ENCODE results near the gene HSDL1.

Gene HSDL1

DNA sequence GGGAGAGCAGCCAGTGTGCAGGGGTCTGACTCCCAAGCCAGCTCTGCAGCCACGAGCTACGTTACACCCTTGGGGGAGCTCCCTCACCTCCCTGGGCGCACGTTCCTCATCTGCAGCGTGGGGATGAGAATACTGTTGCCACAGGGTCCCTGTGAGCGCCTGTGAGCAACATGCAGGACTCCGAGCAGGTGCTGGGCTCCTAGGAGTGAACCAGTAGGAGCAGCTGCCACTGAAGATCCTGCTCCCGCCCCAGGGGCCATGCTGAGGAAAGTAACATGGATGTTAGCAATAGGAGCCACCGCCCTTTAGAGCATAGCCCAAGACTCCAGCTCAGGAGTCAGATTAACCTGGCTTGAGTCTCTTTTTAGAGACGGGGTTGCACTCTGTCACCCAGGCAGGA is 16.1 kb upstream of the HSDL1 start:
- Mint-ChIP-seq H3K4me3 (no peak overlapping the region), H3K27me3 (peaks cover 20% of the 10 kb centered on the region)

DNA sequence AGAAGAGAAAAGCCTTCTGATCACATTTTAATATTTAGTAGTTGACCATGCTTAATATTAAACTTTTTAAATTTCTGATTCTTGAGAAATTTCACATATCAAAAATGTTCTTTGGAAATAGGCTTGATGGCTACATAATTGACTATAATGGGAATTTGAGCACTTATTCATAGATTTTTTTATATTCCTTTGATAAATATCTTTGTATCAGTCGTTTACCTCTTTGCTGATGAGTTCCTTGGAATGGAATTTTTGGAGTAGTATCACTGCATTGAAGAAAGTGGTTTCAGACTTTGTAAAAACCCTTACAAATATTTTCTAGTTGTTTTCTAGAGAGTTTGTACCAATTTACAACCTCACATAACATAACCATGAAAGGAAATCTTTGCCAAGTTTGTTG is 14.8 kb upstream of the HSDL1 start:
- H3K4me1 Mint-ChIP-seq = no peaks in the 10 kb centered on the region
- H3K27ac Mint-ChIP-seq = no peak overlapping the region
- no peak for DNase-seq (ENCODE audit: low spot score in 2 of 2)
- no peaks in the 10 kb centered on the region for H3K9me3 Mint-ChIP-seq
- ATAC-seq (ENCODE audit: low read depth) = no peak
- no peaks in the 10 kb centered on the region for H3K36me3 Mint-ChIP-seq
- no peak overlapping the region for H3K4me3 Mint-ChIP-seq
- peaks cover 18% of the 10 kb centered on the region for H3K27me3 Mint-ChIP-seq

More for the DNA sequence above, 16.1 kb upstream of the HSDL1 start:
- DNase-seq (ENCODE audit: low spot score in 2 of 2) = no peak
- no peaks in the 10 kb centered on the region for H3K4me1 Mint-ChIP-seq
- H3K36me3 Mint-ChIP-seq = peaks cover 1% of the 10 kb centered on the region
- H3K9me3 Mint-ChIP-seq = no peaks in the 10 kb centered on the region
- H3K27ac Mint-ChIP-seq = no peak overlapping the region
- no peak for ATAC-seq (ENCODE audit: low read depth)

DNA sequence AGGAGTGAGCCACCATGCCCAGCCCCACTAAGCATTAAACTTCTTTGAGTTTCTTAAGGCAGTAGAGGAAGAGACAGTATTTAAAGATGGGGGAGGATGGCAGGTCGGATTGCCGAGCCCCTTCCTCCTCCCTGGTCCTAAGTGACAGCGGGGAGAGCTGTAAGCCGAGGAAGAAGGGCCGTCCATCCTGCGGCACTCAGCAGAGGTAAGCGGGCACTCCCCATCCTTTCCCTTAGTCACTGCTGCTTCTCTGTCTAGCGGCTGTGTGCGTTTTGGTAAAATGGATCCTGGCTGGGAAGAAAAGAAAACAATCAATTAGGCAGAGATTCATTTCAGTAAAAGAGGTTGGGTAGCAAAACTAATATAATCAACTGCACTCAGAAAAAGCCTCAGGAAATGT is 14.0 kb upstream of the HSDL1 start:
- no peaks in the 10 kb centered on the region for H3K9me3 Mint-ChIP-seq
- DNase-seq (ENCODE audit: low spot score in 2 of 2) (no peak), ATAC-seq (ENCODE audit: low read depth) (no peak)
- peaks cover 18% of the 10 kb centered on the region for H3K27me3 Mint-ChIP-seq
- H3K4me1 Mint-ChIP-seq = no peaks in the 10 kb centered on the region
- H3K36me3 Mint-ChIP-seq = no peaks in the 10 kb centered on the region
- H3K4me3 Mint-ChIP-seq = no peak overlapping the region
- H3K27ac Mint-ChIP-seq = no peak overlapping the region

DNA sequence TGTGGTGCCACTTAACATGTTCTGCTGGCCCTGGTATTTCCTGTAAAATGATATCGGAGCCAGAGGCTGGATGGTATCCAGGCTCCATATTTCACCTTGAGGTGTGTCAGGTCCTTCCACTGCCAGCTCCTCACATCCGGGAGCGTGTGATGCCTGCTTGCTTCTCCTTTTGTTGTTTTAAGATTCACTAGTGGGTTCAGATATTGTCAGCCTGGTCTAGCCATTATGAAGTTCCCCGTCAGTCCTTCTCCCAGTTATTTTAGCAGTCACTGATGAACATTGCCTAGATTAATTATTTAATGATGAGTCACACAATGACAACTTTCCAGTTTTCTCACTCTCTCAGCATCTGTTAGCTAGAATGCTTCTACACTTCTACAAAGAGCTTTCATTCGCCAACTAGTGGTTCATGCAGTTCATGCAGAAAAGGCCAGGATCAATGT is 11.4 kb upstream of the HSDL1 start:
- DNase-seq (ENCODE audit: low spot score in 2 of 2) (no peak), ATAC-seq (ENCODE audit: low read depth) (no peak)
- H3K27me3 Mint-ChIP-seq = peaks cover 17% of the 10 kb centered on the region
- H3K9me3 Mint-ChIP-seq = peaks cover 3% of the 10 kb centered on the region
- no peak overlapping the region for H3K4me3 Mint-ChIP-seq
- H3K36me3 Mint-ChIP-seq = no peaks in the 10 kb centered on the region
- H3K27ac Mint-ChIP-seq = no peak overlapping the region
- H3K4me1 Mint-ChIP-seq = no peaks in the 10 kb centered on the region

DNA sequence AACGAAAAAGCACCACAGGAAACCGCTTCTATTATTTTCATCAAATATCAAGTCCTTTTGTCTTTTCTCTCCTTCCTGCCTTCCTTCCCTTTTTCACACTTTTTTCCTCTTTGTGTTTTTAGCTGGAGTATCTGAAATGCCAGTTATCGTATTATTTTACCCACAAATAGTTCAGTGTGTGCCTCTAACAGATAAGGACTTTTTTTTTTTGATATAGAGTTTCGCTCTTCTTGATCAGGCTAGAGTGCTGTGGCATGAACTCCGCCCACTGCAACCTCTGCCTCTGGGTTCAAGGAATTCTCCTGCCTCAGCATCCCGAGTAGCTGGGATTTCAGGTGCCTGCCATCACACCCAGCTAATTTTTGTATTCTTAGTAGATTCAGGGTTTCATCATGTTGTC is 10.8 kb upstream of the HSDL1 start:
- H3K9me3 Mint-ChIP-seq = peaks cover 3% of the 10 kb centered on the region
- H3K4me3 Mint-ChIP-seq = no peak overlapping the region
- no peak overlapping the region for H3K27ac Mint-ChIP-seq
- H3K36me3 Mint-ChIP-seq = no peaks in the 10 kb centered on the region
- H3K4me1 Mint-ChIP-seq = no peaks in the 10 kb centered on the region
- H3K27me3 Mint-ChIP-seq = peaks cover 17% of the 10 kb centered on the region
- ATAC-seq (ENCODE audit: low read depth) = no peak
- no peak for DNase-seq (ENCODE audit: low spot score in 2 of 2)

DNA sequence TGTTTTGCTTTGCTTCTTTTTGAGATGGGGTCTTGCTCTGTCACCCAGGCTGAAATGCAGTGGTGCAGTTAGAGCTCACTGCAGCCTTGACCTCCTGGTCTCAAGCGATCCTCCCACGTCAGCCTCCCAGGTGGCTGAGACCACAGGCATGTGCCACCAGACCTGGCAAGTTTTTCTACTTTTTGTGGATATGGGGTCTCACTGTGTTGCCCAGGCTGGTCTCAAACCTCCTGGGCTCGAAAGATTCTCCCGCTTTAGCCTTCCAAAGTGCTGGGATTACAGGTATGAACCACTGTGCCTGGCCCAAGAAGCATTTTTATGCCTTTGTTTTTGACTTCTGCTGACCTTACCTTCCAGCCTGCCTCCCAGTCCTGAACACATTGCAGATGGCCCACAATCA is 10.2 kb upstream of the HSDL1 start:
- Mint-ChIP-seq H3K9me3 (peaks cover 3% of the 10 kb centered on the region), H3K4me1 (no peaks in the 10 kb centered on the region), H3K27me3 (peaks cover 17% of the 10 kb centered on the region), H3K36me3 (no peaks in the 10 kb centered on the region), H3K4me3 (no peak overlapping the region), H3K27ac (no peak overlapping the region)
- ATAC-seq (ENCODE audit: low read depth) (no peak), DNase-seq (ENCODE audit: low spot score in 2 of 2) (no peak)

DNA sequence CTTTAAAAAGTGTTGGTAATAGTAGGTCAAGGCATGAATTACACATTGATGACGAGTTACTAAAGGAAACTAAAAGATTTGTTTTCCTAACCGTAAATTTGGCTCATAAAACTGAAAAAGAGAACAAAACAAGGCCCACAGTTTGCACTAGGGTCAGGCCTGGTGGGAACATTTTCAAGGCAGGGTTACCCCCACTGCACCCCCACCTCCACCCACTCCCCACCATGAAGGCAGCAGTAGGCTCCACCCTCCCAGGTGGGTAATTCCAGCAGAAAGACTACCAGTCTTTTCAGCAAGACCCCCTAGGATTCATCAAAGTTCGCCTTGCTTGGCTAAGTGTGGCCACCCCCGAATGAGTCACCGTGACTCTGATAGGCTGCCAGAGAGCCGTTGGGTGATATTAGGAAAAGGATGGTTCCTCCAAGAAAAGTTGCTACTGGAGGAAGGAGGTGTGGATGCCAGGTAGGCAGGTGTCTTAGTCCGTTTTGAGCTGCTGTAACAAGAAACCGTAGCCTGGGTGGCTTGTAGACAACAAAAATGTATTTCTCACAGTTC is 8.8 kb upstream of the HSDL1 start:
- Mint-ChIP-seq H3K4me3 (no peak overlapping the region), H3K9me3 (peaks cover 3% of the 10 kb centered on the region), H3K27me3 (peaks cover 15% of the 10 kb centered on the region), H3K4me1 (no peaks in the 10 kb centered on the region), H3K36me3 (no peaks in the 10 kb centered on the region), H3K27ac (no peak overlapping the region)
- DNase-seq (ENCODE audit: low spot score in 2 of 2) (no peak), ATAC-seq (ENCODE audit: low read depth) (no peak)

DNA sequence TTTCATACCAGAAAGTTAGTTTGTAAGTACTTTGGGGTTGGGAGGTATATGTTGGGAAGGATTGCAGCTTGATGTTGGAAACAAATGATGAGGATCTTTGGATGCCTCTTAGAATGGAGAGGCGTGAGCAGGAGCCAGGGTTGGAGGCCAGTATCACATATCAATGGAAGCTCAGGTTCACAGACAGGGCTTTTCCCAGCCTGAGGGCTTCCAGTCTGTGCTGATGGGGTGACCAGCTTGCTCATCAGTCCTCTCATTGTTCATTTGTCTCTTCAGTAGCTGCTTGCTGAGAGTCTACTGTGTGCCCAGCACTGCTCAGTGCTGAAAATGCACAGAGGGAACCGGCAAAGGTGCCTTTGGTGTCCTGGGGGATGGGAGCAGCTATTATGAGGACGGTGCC is 5.9 kb upstream of the HSDL1 start:
- no peak for DNase-seq (ENCODE audit: low spot score in 2 of 2)
- Mint-ChIP-seq H3K27me3 (peaks cover 11% of the 10 kb centered on the region), H3K9me3 (peaks cover 3% of the 10 kb centered on the region), H3K27ac (no peak overlapping the region), H3K36me3 (no peaks in the 10 kb centered on the region), H3K4me3 (no peak overlapping the region), H3K4me1 (no peaks in the 10 kb centered on the region)
- ATAC-seq (ENCODE audit: low read depth) = no peak

DNA sequence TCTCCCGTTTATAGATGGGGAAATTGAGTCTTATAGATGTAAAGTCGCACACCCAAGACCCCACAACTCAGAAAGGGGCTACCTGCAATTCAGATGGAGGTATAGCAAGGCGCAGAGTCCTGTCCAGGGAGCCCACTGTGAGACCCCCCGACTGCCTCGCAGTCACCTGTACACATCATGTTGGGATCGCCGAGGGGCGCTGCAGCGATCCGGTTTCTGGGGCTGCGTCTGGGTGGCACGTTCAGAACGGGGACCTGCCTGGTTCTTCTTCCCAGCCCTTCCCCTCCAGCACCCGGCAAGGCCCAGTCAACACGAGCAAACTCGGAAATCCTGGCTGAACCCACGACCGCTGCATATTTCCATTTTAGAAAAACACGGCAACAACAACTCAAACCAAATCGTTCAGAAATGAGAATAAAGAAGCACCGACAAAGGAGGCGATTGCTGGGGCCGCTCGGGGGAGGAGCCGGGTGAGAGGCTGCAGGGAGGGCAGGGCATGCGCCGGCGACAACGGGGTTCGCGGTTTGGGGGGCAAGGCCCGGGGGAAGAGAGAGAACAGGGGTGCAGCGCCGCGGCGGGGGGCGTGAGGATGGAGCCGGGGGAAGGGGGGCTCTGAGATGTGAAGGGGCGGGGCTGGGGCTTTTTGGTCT is 643 bp downstream of the HSDL1 start:
- Mint-ChIP-seq H3K36me3 (peaks cover 2% of the 10 kb centered on the region), H3K9me3 (no peaks in the 10 kb centered on the region), H3K4me3 (peak overlapping the region; percentile 93), H3K4me1 (peaks cover 11% of the 10 kb centered on the region), H3K27ac (peak overlapping the region; percentile 92), H3K27me3 (peaks cover 4% of the 10 kb centered on the region)
- DNase-seq (ENCODE audit: low spot score in 2 of 2) (peak; percentile 12 to 28), ATAC-seq (ENCODE audit: low read depth) (peak; percentile 38)

DNA sequence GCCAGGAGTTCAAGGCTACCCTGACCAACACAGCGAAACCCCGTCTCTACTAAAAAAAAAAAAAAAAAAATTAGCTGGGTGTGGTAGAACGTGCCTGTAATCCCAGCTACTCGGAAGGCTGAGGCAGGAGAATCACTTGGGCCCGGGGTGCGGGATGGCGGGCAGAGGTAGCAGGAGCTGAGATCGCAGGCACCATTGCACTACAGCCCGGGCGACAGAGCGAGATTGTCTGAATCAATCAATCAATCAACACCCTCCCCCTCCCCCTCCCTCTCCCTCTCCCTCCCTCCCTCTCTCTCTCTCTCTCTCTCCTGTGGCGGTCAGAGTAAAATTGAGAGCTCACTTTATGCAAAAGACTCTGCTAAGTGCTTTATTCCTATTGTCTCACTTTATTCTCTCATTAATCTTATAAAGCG is 1.2 kb downstream of the HSDL1 start:
- DNase-seq (ENCODE audit: low spot score in 2 of 2) (no peak), ATAC-seq (ENCODE audit: low read depth) (no peak)
- peaks cover 2% of the 10 kb centered on the region for H3K27me3 Mint-ChIP-seq
- H3K9me3 Mint-ChIP-seq = no peaks in the 10 kb centered on the region
- peak overlapping the region; percentile 92 for H3K27ac Mint-ChIP-seq
- H3K4me3 Mint-ChIP-seq = peak overlapping the region; percentile 93
- peaks cover 16% of the 10 kb centered on the region for H3K4me1 Mint-ChIP-seq
- peaks cover 2% of the 10 kb centered on the region for H3K36me3 Mint-ChIP-seq

DNA sequence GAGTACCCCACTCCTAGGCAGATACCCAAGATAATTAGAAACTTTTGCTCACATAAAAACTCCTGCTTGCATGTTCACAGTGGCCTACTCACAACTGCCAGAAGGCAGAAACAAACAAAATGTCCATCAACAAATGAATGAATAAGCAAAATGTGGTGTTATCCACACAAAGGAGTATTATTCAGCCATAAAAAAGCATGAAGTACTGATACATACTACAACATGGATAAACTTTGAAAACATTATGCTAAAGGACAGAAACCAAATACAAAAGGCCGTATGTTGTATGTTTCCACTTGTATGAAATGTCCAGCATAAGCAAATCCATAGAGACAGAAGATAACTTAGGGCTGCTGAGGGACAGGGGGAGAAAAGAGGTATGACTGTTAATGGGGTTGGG is 1.9 kb downstream of the HSDL1 start:
- ATAC-seq (ENCODE audit: low read depth) = no peak
- H3K4me1 Mint-ChIP-seq = peaks cover 16% of the 10 kb centered on the region
- H3K9me3 Mint-ChIP-seq = no peaks in the 10 kb centered on the region
- no peak overlapping the region for H3K27ac Mint-ChIP-seq
- H3K27me3 Mint-ChIP-seq = peaks cover 1% of the 10 kb centered on the region
- H3K36me3 Mint-ChIP-seq = peaks cover 2% of the 10 kb centered on the region
- no peak for DNase-seq (ENCODE audit: low spot score in 2 of 2)
- no peak overlapping the region for H3K4me3 Mint-ChIP-seq

DNA sequence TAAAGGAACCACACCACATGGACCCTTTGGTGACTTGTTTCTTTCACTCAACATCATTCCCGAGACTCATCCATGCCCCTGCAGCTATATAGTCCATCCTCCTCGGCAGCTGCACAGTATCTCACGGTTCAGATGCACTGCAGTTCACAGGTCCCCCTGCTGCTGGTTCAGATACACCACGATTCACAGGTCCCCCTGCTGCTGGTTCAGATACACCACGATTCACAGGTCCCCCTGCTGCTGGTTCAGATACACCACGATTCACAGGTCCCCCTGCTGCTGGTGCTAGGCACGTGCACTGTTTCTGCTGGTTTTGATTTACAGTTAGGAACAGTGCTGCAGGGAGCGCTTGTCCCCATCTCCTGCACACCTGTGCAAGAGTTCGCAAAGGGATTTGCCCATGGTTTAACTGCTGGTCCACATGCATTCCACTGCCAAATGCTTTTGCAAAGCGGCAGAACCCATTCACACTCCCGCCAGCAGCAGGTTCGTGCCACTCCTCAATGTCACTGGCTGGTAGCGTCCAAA is 3.8 kb downstream of the HSDL1 start:
- Mint-ChIP-seq H3K9me3 (no peaks in the 10 kb centered on the region), H3K27ac (no peak overlapping the region), H3K4me3 (no peak overlapping the region), H3K36me3 (peaks cover 2% of the 10 kb centered on the region), H3K27me3 (no peaks in the 10 kb centered on the region), H3K4me1 (peaks cover 22% of the 10 kb centered on the region)
- no peak for DNase-seq (ENCODE audit: low spot score in 2 of 2)
- no peak for ATAC-seq (ENCODE audit: low read depth)

DNA sequence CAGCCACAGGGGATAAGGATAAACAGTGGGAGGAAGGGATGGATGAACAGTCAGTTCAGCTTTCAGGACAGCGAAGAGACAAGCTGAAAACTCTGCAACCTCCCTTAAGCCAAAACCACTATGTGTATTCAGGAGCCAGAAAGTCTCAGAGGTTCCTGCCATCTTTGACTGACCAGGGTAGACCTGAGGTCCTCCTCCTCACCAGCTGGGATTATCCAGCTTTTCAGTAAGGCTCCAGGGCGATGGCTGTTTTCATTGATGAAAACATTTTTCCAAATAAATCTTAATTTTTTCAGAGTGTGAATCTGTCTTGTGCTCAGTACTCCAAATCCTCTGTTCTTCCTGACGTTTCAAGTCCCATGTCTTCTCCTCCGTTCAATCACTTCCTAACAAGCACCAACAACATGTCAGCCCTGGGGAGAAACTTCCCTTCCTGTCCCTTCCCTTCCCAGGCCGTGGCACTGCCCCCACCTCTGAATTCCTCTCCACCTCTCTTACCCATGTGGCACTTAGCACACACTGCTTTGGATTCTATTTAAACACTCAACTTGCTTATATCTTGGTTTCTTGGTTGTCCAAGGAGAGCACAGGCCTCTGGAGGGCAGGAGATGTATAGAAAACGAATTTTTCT is 5.2 kb downstream of the HSDL1 start:
- no peak overlapping the region for H3K27ac Mint-ChIP-seq
- H3K9me3 Mint-ChIP-seq = no peaks in the 10 kb centered on the region
- H3K4me3 Mint-ChIP-seq = no peak overlapping the region
- peaks cover 25% of the 10 kb centered on the region for H3K4me1 Mint-ChIP-seq
- ATAC-seq (ENCODE audit: low read depth) (no peak), DNase-seq (ENCODE audit: low spot score in 2 of 2) (no peak)
- no peaks in the 10 kb centered on the region for H3K27me3 Mint-ChIP-seq
- peaks cover 2% of the 10 kb centered on the region for H3K36me3 Mint-ChIP-seq

DNA sequence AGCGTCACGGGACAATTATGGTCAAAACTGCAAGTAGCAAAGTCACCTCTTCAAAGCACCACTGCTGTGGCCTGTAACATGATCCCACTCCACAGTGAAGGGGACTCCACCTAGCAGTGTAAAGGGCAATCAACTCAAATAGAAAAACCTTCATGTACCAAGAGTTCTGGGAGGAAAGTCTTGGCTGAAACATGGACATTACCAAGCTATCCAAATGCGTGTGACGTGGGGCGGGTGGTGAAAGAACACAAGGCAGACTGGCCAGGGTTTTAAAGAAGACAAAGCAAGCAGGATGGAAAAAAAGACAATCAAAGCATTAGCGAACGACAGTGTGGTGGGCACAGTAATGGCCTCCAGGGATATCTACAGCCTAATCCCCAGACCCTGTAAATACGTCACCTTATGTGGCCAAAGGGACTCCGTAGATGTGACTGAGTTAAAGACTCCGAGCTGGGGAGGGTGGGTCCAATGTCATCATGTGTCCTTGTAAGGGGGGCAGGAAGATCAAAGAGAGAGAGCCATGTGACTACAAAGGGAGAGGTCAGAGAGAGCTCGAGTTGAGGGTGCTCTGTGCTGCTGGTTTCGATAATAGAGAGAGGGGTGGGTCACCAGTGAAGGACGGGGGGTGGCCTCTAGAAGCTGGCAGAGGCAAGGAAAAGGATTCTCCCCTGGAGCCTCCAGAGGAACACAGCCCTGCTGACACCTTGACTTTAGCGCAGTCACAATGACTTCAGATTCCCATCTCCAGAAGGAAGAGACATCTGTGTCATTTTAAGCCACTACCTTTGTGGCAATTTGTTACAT is 6.0 kb downstream of the HSDL1 start:
- no peak overlapping the region for H3K4me3 Mint-ChIP-seq

More for the DNA sequence above, 6.0 kb downstream of the HSDL1 start:
- ATAC-seq (ENCODE audit: low read depth) (no peak), DNase-seq (ENCODE audit: low spot score in 2 of 2) (no peak)
- no peaks in the 10 kb centered on the region for H3K9me3 Mint-ChIP-seq
- H3K4me1 Mint-ChIP-seq = peaks cover 24% of the 10 kb centered on the region
- H3K27ac Mint-ChIP-seq = no peak overlapping the region
- no peaks in the 10 kb centered on the region for H3K27me3 Mint-ChIP-seq
- peaks cover under 1% of the 10 kb centered on the region for H3K36me3 Mint-ChIP-seq
